ENCODE results near the gene GMDS.

DNA sequence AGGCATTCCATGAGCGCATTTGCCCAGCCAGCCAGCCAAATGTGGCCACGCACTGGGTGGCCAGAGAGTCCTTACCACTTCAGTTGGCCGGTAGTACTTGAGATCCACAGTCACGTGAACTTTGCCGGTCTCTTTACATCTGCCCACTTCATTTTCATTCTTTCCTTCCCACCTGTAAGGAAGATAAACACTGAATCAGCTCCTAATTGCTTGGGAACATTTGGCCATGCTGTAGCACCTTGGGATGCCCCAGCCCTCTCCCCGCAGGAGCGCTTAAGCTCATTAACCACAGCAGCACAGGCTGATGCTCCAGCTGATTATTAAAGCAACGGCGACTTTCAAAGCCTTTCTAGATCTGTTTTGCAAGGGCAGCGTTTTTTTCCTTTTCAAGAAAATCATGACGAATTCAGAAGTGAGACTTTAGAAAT lies 519.0 kb downstream of the GMDS start:
- no peak for TF ChIP-seq CTCF (conservative IDR thresholded peaks at IDR 0.05 in 1 of 2, IDR thresholded peaks at IDR 0.05 in 1 of 2; ENCODE audit: low read depth in 1 of 2, low read length in 2 of 2)
- no peak for TF ChIP-seq EZH2 (IDR thresholded peaks at IDR 0.05; ENCODE audit: low read length, missing control alignments)

All from fibroblast of lung (primary cell).